ENCODE results near the gene FLAD1. TPM values are rescaled to one million over a fixed set of nuclear protein-coding genes. Genes with fewer than 3 reads are reported as not detected.

FLAD1 gene
- polyA plus RNA-seq (2011; rRNA removed) = 21.1 and 30.2 TPM in 2 replicates
- polyA minus RNA-seq (2011; rRNA and poly(A)+ RNA removed) = 35.7 and 52.2 TPM in 2 replicates

- H3K9me3 ChIP-seq (ENCODE audit: control insufficient read depth, insufficient read depth, low read length) = no peaks in the 10 kb centered on the region
- H3K27me3 ChIP-seq (ENCODE audit: control insufficient read depth, insufficient read depth, low read length) = no peaks in the 10 kb centered on the region
- ChIA-PET CTCF (interaction anchor here (0.7 to 3.3 kb wide), 7 partner anchors 9 to 657 kb away, joined by 3 to 27 read pairs (median 4); no protein-coding TSS in a partner anchor), POLR2A (interaction anchor here (0.7 to 1.6 kb wide), 3 partner anchors 9 to 12 kb away, joined by 5 to 10 read pairs (median 10); partner anchors contain the start of gene SHC1)
- peak; percentile 99 for DNase-seq (ENCODE audit: low read depth, low spot score)
- H3K4me3 ChIP-seq (ENCODE audit: low read depth, low read length) = peak within 1 kb of the TSS; percentile 86
- H3K27ac ChIP-seq (ENCODE audit: low read depth, low read length) = no peak within 1 kb of the TSS
- no peak for TF ChIP-seq CTCF (IDR thresholded peaks at IDR 0.05; ENCODE audit: low read depth, low read length)
Measured at GRCh38 chr1:154982897-154983648, at the start of gene FLAD1. TSS of gene FLAD1 (plus strand) at chr1:154983344. CDS start at chr1:154983695, 351 bp downstream.

GRCh38 chr1:154934358-154934948 lies 48.7 kb upstream of the FLAD1 start:
- Histone ChIP-seq H3K4me3 (ENCODE audit: low read depth, low read length) (no peak overlapping the region), H3K27me3 (ENCODE audit: control insufficient read depth, insufficient read depth, low read length) (no peaks in the 10 kb centered on the region), H3K27ac (ENCODE audit: low read depth, low read length) (no peak overlapping the region), H3K9me3 (ENCODE audit: control insufficient read depth, insufficient read depth, low read length) (no peaks in the 10 kb centered on the region)
- TF ChIP-seq CTCF (IDR thresholded peaks at IDR 0.05; ENCODE audit: low read depth, low read length) = no peak
- CTCF ChIA-PET = interaction anchor here (2.6 to 2.9 kb wide), 2 partner anchors 127 to 374 kb away, joined by 12 to 17 read pairs; no protein-coding TSS in a partner anchor
- POLR2A ChIA-PET = no interaction called here
- no peak for DNase-seq (ENCODE audit: low read depth, low spot score)

GRCh38 chr1:154935749-154936554 lies 47.2 kb upstream of the FLAD1 start:
- H3K9me3 ChIP-seq (ENCODE audit: control insufficient read depth, insufficient read depth, low read length) = no peaks in the 10 kb centered on the region
- peaks cover 2% of the 10 kb centered on the region for H3K27me3 ChIP-seq (ENCODE audit: control insufficient read depth, insufficient read depth, low read length)
- DNase-seq (ENCODE audit: low read depth, low spot score) = no peak
- peak overlapping the region; percentile 99 for H3K27ac ChIP-seq (ENCODE audit: low read depth, low read length)
- ChIA-PET CTCF (interaction anchor here (0.6 to 2.9 kb wide), 15 partner anchors 9 to 456 kb away, joined by 3 to 17 read pairs (median 4); partner anchors contain the start of gene KRTCAP2), POLR2A (interaction anchor here (0.8 to 1.4 kb wide), 6 partner anchors 9 to 115 kb away, joined by 3 to 8 read pairs (median 4); partner anchors contain the start of genes ADAM15, PYGO2 and SHC1)
- TF ChIP-seq CTCF (IDR thresholded peaks at IDR 0.05; ENCODE audit: low read depth, low read length) = no peak
- peak overlapping the region; percentile 72 for H3K4me3 ChIP-seq (ENCODE audit: low read depth, low read length)

- TF ChIP-seq CTCF (IDR thresholded peaks at IDR 0.05; ENCODE audit: low read depth, low read length) = peak; percentile 42
- DNase-seq (ENCODE audit: low read depth, low spot score) = peak; percentile 91
- ChIA-PET POLR2A (interaction anchor here (0.8 to 1.4 kb wide), 6 partner anchors 9 to 114 kb away, joined by 3 to 8 read pairs (median 4); partner anchors contain the start of genes ADAM15, PYGO2 and SHC1), CTCF (interaction anchor here (0.6 to 2.9 kb wide), 17 partner anchors 9 to 611 kb away, joined by 3 to 17 read pairs (median 3); partner anchors contain the start of gene KRTCAP2)
- Histone ChIP-seq H3K9me3 (ENCODE audit: control insufficient read depth, insufficient read depth, low read length) (no peaks in the 10 kb centered on the region), H3K27ac (ENCODE audit: low read depth, low read length) (peak within 1 kb of the TSS; percentile 99), H3K4me3 (ENCODE audit: low read depth, low read length) (peak within 1 kb of the TSS; percentile 72), H3K27me3 (ENCODE audit: control insufficient read depth, insufficient read depth, low read length) (peaks cover 2% of the 10 kb centered on the region)
Measured at GRCh38 chr1:154936555-154937084, 46.5 kb upstream of the FLAD1 start, which contains the start of gene PMVK. TSS of gene PMVK (minus strand) at chr1:154936719. CDS start at chr1:154936685, 34 bp downstream.

Measured in AG04450 (cell line).